Skeletal muscle tissue (tissue), 4 donors: ENCODE results near the gene SEMA3B. TPM values are rescaled to one million over a fixed set of nuclear protein-coding genes. Genes with fewer than 3 reads are reported as not detected.
A peak's percentile ranks its signal among the peaks of the same experiment; 100 is the strongest.

ENCODE experiments used
- H3K27ac ChIP-seq: one replicate; pipeline ENCODE4 v1.7.0; 2013; ENCODE audit warnings: mild to moderate bottlenecking, low read depth, low read length, inconsistent platforms
- H3K27me3 ChIP-seq, 3 donors: one replicate each; pipeline ENCODE4 v1.7.0; 2013; ENCODE audit warnings: low read length in 3 of 3; ENCODE audit not compliant: control insufficient read depth in 3 of 3, insufficient read depth in 3 of 3
- H3K36me3 ChIP-seq, 3 donors: one replicate each; pipeline ENCODE4 v1.7.0; 2013; ENCODE audit warnings: low read length in 3 of 3; ENCODE audit not compliant: control insufficient read depth in 3 of 3, insufficient read depth in 3 of 3
- H3K4me1 ChIP-seq, 3 donors: one replicate each; pipeline ENCODE4 v1.7.0; 2013; ENCODE audit warnings: low read length in 3 of 3, mild to moderate bottlenecking in 3 of 3; ENCODE audit not compliant: control insufficient read depth in 3 of 3, insufficient read depth in 3 of 3
- H3K4me3 ChIP-seq, 3 donors: one replicate each; pipeline ENCODE4 v1.7.0; 2013; ENCODE audit warnings: low read length in 3 of 3
- H3K9ac ChIP-seq, 3 donors: one replicate each; pipeline ENCODE4 v1.7.0; 2013; ENCODE audit warnings: low read length in 3 of 3, mild to moderate bottlenecking in 3 of 3, moderate library complexity in 2 of 3, low read depth in 1 of 3
- H3K9me3 ChIP-seq, 3 donors: one replicate each; pipeline ENCODE4 v1.7.0; 2013; ENCODE audit warnings: low read length in 3 of 3; ENCODE audit not compliant: control insufficient read depth in 3 of 3
- total RNA-seq: library from RNA; depleted of rRNA; stranded (reverse); fragments of >200 nt; gene quantifications from one replicate; pipeline ENCODE4 v1.2.3, GENCODE V29; 2014
- donor health status: Osteomylitis.

SEMA3B gene
- total RNA-seq, 1 donor from 2014 or later = 19.8 TPM

DNA sequence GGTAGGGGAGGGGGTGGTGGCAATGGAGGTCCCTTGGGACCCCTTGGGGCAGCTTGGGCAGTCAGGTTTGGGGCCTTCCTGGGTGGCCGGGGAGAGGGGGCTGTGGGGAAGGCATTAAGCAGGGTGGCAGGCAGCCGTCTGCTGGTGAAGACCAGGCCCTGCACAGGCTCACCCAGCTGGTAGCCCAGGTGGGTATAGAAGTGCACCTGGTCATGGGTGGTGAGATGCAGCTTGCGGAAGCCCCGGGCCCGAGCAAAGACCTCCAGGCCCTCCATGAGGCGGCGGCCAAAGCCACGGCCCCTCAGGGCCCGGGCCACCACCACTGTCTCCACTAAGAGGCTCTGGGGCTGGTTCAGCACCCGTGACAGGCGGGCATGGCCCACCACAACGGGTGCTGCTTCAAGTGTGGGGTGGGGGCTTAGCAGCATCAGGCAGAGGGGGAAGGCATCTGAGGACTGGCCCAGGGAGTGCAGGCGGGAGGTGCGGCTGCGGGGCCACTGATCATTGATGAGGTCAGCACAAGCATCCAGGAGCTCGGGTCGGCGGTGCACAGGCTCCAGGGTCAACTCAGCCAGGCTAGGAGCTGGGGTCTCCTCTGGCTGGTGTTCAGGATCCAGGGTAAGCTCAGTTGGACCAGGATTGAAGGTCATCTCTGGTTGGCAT, 27.9 kb downstream of the SEMA3B start:
- H3K27ac ChIP-seq = no peak overlapping the region
- no peak overlapping the region for H3K4me3 ChIP-seq
- no peaks in the 10 kb centered on the region for H3K27me3 ChIP-seq
- peaks cover 40 to 49% (median 42%) of the 10 kb centered on the region in 3 donors for H3K4me1 ChIP-seq
- H3K36me3 ChIP-seq = peaks cover 0 to 5% (median 4%) of the 10 kb centered on the region in 3 donors
- H3K9ac ChIP-seq = no peak overlapping the region
- H3K9me3 ChIP-seq = no peaks in the 10 kb centered on the region

GRCh38 chr3:50297384-50297775, 28.4 kb downstream of the SEMA3B start:
- H3K9ac ChIP-seq = peak overlapping the region in 1 of 3 donors; percentile 16
- no peaks in the 10 kb centered on the region for H3K9me3 ChIP-seq
- H3K27me3 ChIP-seq = no peaks in the 10 kb centered on the region
- no peak overlapping the region for H3K27ac ChIP-seq
- peaks cover 0 to 5% (median 4%) of the 10 kb centered on the region in 3 donors for H3K36me3 ChIP-seq
- H3K4me1 ChIP-seq = peaks cover 43 to 54% (median 47%) of the 10 kb centered on the region in 3 donors
- no peak overlapping the region for H3K4me3 ChIP-seq

DNA sequence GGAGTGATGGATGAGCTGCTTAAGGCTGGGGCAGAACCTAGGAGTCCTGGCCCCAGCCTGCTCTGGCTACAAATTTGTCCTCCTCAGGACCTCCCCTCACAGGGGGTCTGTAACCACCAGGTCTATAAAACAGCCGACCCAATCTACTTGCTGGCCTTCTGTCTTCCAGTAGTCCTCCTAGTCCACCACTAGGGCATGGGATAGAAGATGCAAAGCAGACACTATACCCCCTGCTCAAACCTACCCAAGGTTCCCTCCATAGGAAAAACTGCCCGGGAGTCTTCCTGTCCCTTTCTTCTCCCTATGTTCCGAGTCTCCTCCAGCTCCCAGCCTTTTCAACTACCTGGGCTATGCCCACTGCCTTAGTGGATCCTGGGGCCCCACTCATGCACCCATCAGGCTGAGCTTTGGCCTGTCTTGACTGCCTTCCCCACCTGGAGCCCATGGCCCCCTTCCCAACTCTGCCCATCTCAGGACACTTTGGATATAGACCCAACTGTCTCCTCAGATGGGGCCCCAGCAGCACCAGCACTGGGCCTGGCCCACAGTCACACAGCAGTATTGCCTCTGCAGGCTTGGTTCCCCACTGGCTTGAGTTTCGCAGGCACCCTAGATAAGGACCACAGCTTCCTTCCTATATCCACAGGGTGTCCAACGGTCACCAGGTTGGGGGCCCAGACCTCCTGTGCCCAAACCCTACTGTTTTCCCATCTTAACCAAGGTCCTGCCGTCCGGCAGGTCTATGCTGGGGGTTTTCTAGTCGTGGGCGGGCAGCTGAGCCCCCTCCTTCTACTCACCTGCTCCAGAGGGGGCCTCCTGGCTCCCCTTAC, 29.2 kb downstream of the SEMA3B start:
- Histone ChIP-seq H3K27me3 (no peaks in the 10 kb centered on the region), H3K9me3 (no peaks in the 10 kb centered on the region), H3K4me3 (peak overlapping the region; percentile 96 to 98 (median 98)), H3K27ac (peak overlapping the region; percentile 88), H3K9ac (peak overlapping the region; percentile 79 to 98 (median 93)), H3K36me3 (peaks cover 0 to 5% (median 4%) of the 10 kb centered on the region in 3 donors), H3K4me1 (peaks cover 44 to 55% (median 48%) of the 10 kb centered on the region in 3 donors)

- peak within 1 kb of the TSS; percentile 88 for H3K27ac ChIP-seq
- H3K27me3 ChIP-seq = no peaks in the 10 kb centered on the region
- H3K9ac ChIP-seq = peak within 1 kb of the TSS; percentile 83 to 98 (median 94)
- H3K4me1 ChIP-seq = peaks cover 44 to 54% (median 44%) of the 10 kb centered on the region in 3 donors
- no peaks in the 10 kb centered on the region for H3K9me3 ChIP-seq
- peaks cover 0 to 5% (median 4%) of the 10 kb centered on the region in 3 donors for H3K36me3 ChIP-seq
- peak within 1 kb of the TSS; percentile 96 to 98 (median 98) for H3K4me3 ChIP-seq
Measured at GRCh38 chr3:50298836-50299637, 30.1 kb downstream of the SEMA3B start, which contains the start of the genes HYAL3 and NAA80. HYAL3 (minus strand) TSS chr3:50299405; CDS start chr3:50295602, 3,803 bp downstream. NAA80 (minus strand) TSS chr3:50299405; CDS start chr3:50297463, 1,942 bp downstream.

DNA sequence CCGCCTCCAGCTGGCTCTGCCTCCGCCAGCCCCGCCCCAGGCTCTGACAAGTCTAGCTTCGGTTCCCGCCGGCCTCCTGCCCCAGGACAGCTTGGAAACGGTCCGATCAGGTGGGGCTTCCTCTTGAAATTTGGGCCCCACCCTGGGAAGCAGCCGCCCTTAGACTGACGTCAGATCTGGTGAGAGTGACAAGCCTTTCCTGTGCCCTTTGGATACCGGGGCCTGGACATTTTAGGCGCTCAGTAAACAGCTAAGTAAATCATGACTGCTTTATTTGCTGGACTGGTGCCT, 30.6 kb downstream of the SEMA3B start:
- Histone ChIP-seq H3K9ac (peak overlapping the region; percentile 83 to 96 (median 94)), H3K4me1 (peaks cover 44 to 54% (median 44%) of the 10 kb centered on the region in 3 donors), H3K9me3 (no peaks in the 10 kb centered on the region), H3K36me3 (peaks cover 0 to 5% (median 4%) of the 10 kb centered on the region in 3 donors), H3K27me3 (no peaks in the 10 kb centered on the region), H3K27ac (peak overlapping the region; percentile 88), H3K4me3 (peak overlapping the region; percentile 84 to 86 (median 86))

DNA sequence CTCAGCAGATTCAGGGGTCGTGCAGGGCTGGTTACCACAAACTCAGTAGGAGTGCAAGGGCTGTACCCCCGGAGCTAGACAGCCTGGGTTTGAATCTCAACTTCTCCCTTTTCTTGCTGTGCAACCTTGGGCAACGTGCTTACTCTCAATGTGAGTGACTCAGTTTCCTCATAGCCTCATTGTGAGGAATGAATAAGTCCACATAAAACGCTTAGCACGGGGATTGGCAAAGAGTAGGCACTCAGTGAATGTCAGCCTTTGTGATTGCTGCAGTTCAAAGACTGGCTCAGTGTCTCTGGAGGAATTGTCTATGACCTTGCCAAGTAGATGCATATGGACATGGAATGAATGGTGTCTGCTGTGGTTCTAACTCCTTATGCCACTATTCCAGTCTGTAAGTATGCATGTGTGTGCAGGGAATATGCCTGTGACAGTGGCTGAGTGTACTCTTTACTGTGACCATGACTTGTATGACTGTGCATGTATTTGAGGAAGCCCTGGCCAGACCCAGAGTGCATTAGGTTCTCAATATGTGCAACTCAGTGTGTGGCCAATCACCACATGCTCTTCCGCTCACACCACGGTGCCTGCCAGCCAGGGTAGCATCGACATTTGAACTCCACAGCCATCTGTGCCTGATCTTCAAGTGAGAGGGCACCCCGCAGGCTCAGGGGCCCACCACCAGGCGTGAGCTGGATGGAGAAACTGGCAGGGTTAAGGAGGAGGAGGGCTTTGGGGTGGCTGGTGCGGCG, 31.2 kb downstream of the SEMA3B start:
- H3K4me1 ChIP-seq = peaks cover 44 to 54% (median 44%) of the 10 kb centered on the region in 3 donors
- no peaks in the 10 kb centered on the region for H3K27me3 ChIP-seq
- peak overlapping the region; percentile 84 to 86 (median 86) for H3K4me3 ChIP-seq
- H3K27ac ChIP-seq = peak overlapping the region; percentile 88
- no peaks in the 10 kb centered on the region for H3K9me3 ChIP-seq
- peak overlapping the region; percentile 83 to 96 (median 94) for H3K9ac ChIP-seq
- H3K36me3 ChIP-seq = peaks cover 0 to 5% (median 4%) of the 10 kb centered on the region in 3 donors

DNA sequence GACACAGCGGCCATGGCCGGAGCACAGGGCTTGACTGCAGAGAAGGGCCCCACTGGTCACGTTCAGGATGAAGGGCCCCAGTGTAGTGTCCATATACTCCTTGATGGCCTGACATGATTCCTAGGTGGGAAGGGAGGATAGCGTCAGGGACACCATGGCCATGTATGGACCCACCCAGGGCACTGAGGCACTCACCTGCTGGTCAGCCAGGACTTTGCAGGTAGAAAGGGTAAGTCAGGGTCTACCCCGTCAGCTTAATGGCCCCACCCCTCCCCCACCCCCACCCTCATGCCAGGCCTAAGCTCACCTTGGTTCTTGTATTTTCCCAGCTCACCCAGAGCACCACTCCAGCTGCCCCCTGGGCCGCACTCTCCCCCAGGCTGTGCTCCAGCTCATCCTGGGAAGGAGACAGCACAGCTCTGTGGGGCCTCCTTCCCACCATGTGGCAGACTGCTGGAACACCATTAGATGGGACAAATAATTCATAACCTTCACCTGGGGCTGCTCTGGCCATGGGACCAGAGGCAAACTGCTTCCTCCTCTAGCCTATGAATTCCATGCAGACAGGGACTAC, 31.8 kb downstream of the SEMA3B start:
- Histone ChIP-seq H3K4me1 (peaks cover 44 to 54% (median 44%) of the 10 kb centered on the region in 3 donors), H3K36me3 (peaks cover 0 to 5% (median 4%) of the 10 kb centered on the region in 3 donors), H3K27me3 (no peaks in the 10 kb centered on the region), H3K27ac (peak overlapping the region; percentile 88), H3K9ac (peak overlapping the region; percentile 83 to 96 (median 94)), H3K9me3 (no peaks in the 10 kb centered on the region), H3K4me3 (peak overlapping the region; percentile 84 to 86 (median 86))

GRCh38 chr3:50302095-50303012, 33.4 kb downstream of the SEMA3B start:
- Histone ChIP-seq H3K4me3 (peak overlapping the region; percentile 35 to 70 (median 59)), H3K9ac (peak overlapping the region; percentile 19 to 81 (median 63)), H3K27ac (peak overlapping the region; percentile 65), H3K27me3 (no peaks in the 10 kb centered on the region), H3K36me3 (peaks cover 0 to 5% (median 0%) of the 10 kb centered on the region in 3 donors), H3K4me1 (peaks cover 44 to 53% (median 44%) of the 10 kb centered on the region in 3 donors), H3K9me3 (no peaks in the 10 kb centered on the region)
